ENCODE data around the gene UNC50.

Gene UNC50

GRCh38 chr2:98663511-98664090, 55.2 kb downstream of the UNC50 start:
- no peak overlapping the region for H3K4me2 ChIP-seq
- no peaks in the 10 kb centered on the region for H3K4me1 ChIP-seq (ENCODE audit: low read depth, poor library complexity, severe bottlenecking)
- H3K27me3 ChIP-seq (ENCODE audit: insufficient read depth, low read depth): no peaks in the 10 kb centered on the region
- H3K79me2 ChIP-seq (ENCODE audit: insufficient read depth, low read depth): no peaks in the 10 kb centered on the region
- H3K9ac ChIP-seq: no peak overlapping the region
- H3K27ac ChIP-seq: no peak overlapping the region
- H2AFZ ChIP-seq (ENCODE audit: low read depth): no peak overlapping the region
- H4K20me1 ChIP-seq (ENCODE audit: insufficient read depth): no peaks in the 10 kb centered on the region
- TF ChIP-seq CTCF (conservative IDR thresholded peaks at IDR 0.05; ENCODE audit: low read depth, low read length): no peak
- H3K4me3 ChIP-seq (IDR thresholded peaks at IDR 0.05; ENCODE audit: insufficient read depth, low read depth, low read length): no peak overlapping the region
- no peaks in the 10 kb centered on the region for H3K36me3 ChIP-seq (ENCODE audit: insufficient read depth)

- Histone ChIP-seq H3K27me3 (ENCODE audit: insufficient read depth, low read depth) (no peaks in the 10 kb centered on the region), H3K4me2 (no peak overlapping the region), H3K27ac (no peak overlapping the region), H4K20me1 (ENCODE audit: insufficient read depth) (no peaks in the 10 kb centered on the region), H3K4me3 (IDR thresholded peaks at IDR 0.05; ENCODE audit: insufficient read depth, low read depth, low read length) (no peak overlapping the region), H2AFZ (ENCODE audit: low read depth) (no peak overlapping the region), H3K36me3 (ENCODE audit: insufficient read depth) (no peaks in the 10 kb centered on the region), H3K4me1 (ENCODE audit: low read depth, poor library complexity, severe bottlenecking) (no peaks in the 10 kb centered on the region), H3K9ac (no peak overlapping the region), H3K79me2 (ENCODE audit: insufficient read depth, low read depth) (no peaks in the 10 kb centered on the region)
- TF ChIP-seq CTCF (conservative IDR thresholded peaks at IDR 0.05; ENCODE audit: low read depth, low read length): no peak
Observed at GRCh38 chr2:98664323-98664722, 55.9 kb downstream of the UNC50 start.

- H3K9ac ChIP-seq: no peak overlapping the region
- no peaks in the 10 kb centered on the region for H3K27me3 ChIP-seq (ENCODE audit: insufficient read depth, low read depth)
- no peak overlapping the region for H3K27ac ChIP-seq
- no peaks in the 10 kb centered on the region for H3K4me1 ChIP-seq (ENCODE audit: low read depth, poor library complexity, severe bottlenecking)
- H4K20me1 ChIP-seq (ENCODE audit: insufficient read depth): no peaks in the 10 kb centered on the region
- no peaks in the 10 kb centered on the region for H3K36me3 ChIP-seq (ENCODE audit: insufficient read depth)
- no peak for TF ChIP-seq CTCF (conservative IDR thresholded peaks at IDR 0.05; ENCODE audit: low read depth, low read length)
- no peaks in the 10 kb centered on the region for H3K79me2 ChIP-seq (ENCODE audit: insufficient read depth, low read depth)
- no peak overlapping the region for H3K4me3 ChIP-seq (IDR thresholded peaks at IDR 0.05; ENCODE audit: insufficient read depth, low read depth, low read length)
- H2AFZ ChIP-seq (ENCODE audit: low read depth): no peak overlapping the region
- H3K4me2 ChIP-seq: no peak overlapping the region
Observed at GRCh38 chr2:98665677-98666076, 57.3 kb downstream of the UNC50 start.

Data from KMS-11 (cell line).